Limb (tissue), 2 donors: ENCODE results near the gene KCNJ18.
"Not testable (repeated sequence)": the region's sequence is repeated elsewhere in the genome, so short reads cannot be mapped to it uniquely, and the experiment has no call there.

Experiments used
- DNase-seq, 2 donors: peaks; one replicate each; pipeline ENCODE4 v3.0.0-alpha.2; 2016; ENCODE audit errors: extremely low spot score in 2 of 2

Gene KCNJ18

GRCh38 chr17:21691883-21692703 lies at the start of gene KCNJ18:
KCNJ18 (plus strand) TSS chr17:21692523; CDS start chr17:21702787, 10,264 bp downstream.
- DNase-seq, result not testable (repeated sequence)

- DNase-seq, result not testable (repeated sequence)
Measured at GRCh38 chr17:21648125-21648524, 44.2 kb upstream of the KCNJ18 start.

- DNase-seq, result not testable (repeated sequence)
Measured at GRCh38 chr17:21650043-21650442, 42.3 kb upstream of the KCNJ18 start.

GRCh38 chr17:21652049-21652448 lies 40.3 kb upstream of the KCNJ18 start:
- DNase-seq, result not testable (repeated sequence)

GRCh38 chr17:21653211-21653610 lies 39.1 kb upstream of the KCNJ18 start:
- not testable (repeated sequence) for DNase-seq

- DNase-seq, result not testable (repeated sequence)
Measured at GRCh38 chr17:21656518-21657309, 35.6 kb upstream of the KCNJ18 start.

GRCh38 chr17:21659635-21660034 lies 32.7 kb upstream of the KCNJ18 start:
- DNase-seq, result not testable (repeated sequence)

- DNase-seq, result not testable (repeated sequence)
Measured at GRCh38 chr17:21661455-21661854, 30.9 kb upstream of the KCNJ18 start.

- not testable (repeated sequence) for DNase-seq
Measured at GRCh38 chr17:21663166-21663565, 29.2 kb upstream of the KCNJ18 start.

GRCh38 chr17:21663614-21664474 lies 28.5 kb upstream of the KCNJ18 start:
- not testable (repeated sequence) for DNase-seq

GRCh38 chr17:21665171-21665570 lies 27.2 kb upstream of the KCNJ18 start:
- not testable (repeated sequence) for DNase-seq

GRCh38 chr17:21665935-21666493 lies 26.3 kb upstream of the KCNJ18 start:
- peak in 1 of 2 donors; percentile 25 for DNase-seq

GRCh38 chr17:21666711-21667412 lies 25.5 kb upstream of the KCNJ18 start:
- DNase-seq, result peak in 1 of 2 donors; percentile 19

- DNase-seq, result peak in 1 of 2 donors; percentile 10
Measured at GRCh38 chr17:21667413-21668117, 24.8 kb upstream of the KCNJ18 start.

GRCh38 chr17:21668118-21668488 lies 24.2 kb upstream of the KCNJ18 start:
- not testable (repeated sequence) for DNase-seq

- peak in 1 of 2 donors; percentile 7 for DNase-seq
Measured at GRCh38 chr17:21668746-21669508, 23.4 kb upstream of the KCNJ18 start.

GRCh38 chr17:21669616-21670360 lies 22.5 kb upstream of the KCNJ18 start:
- DNase-seq, result peak in 1 of 2 donors; percentile 20
